Astrocyte (in vitro differentiated cells and primary cell): Measurements from ENCODE around the gene KRT39. TPM values are rescaled to one million over a fixed set of nuclear protein-coding genes. Genes with fewer than 3 reads are reported as not detected.

Experiments used
- DNase-seq: peaks from one replicate; pipeline ENCODE4 v3.0.0-alpha.2; 2010; ENCODE audit warnings: low read depth
- FAIRE-seq: peaks from 2 replicates; lab custom pipeline; 2011; peaks lifted over from hg19 to GRCh38; lab: Jason Lieb, UNC
- H2AFZ ChIP-seq: 2 replicates; pipeline ENCODE4 v1.6.0; 2012; ENCODE audit warnings: low read depth, low read length, inconsistent platforms
- H3K27ac ChIP-seq: 2 replicates; pipeline ENCODE4 v1.5.1; 2011; ENCODE audit warnings: low read depth, low read length, inconsistent platforms
- H3K27me3 ChIP-seq: 2 replicates; pipeline ENCODE4 v1.6.0; 2011; ENCODE audit warnings: low read length, inconsistent platforms; ENCODE audit not compliant: insufficient read depth
- H3K36me3 ChIP-seq: 2 replicates; pipeline ENCODE4 v1.5.1; 2011; ENCODE audit warnings: low read length, inconsistent platforms; ENCODE audit not compliant: insufficient read depth
- H3K4me1 ChIP-seq: 2 replicates; pipeline ENCODE4 v1.5.1; 2011; ENCODE audit warnings: low read length, inconsistent platforms; ENCODE audit not compliant: insufficient read depth
- H3K4me2 ChIP-seq: 2 replicates; pipeline ENCODE4 v1.6.0; 2012; ENCODE audit warnings: low read length, inconsistent platforms
- H3K4me3 ChIP-seq: 2 replicates; pipeline ENCODE4 v1.5.1; 2011; ENCODE audit warnings: low read depth, mild to moderate bottlenecking, low read length, inconsistent platforms; ENCODE audit not compliant: insufficient read depth
- H3K79me2 ChIP-seq: 2 replicates; pipeline ENCODE4 v1.6.0; 2012; ENCODE audit warnings: mild to moderate bottlenecking, low read length, inconsistent platforms; ENCODE audit not compliant: insufficient read depth
- H3K9ac ChIP-seq: 2 replicates; pipeline ENCODE4 v1.6.0; 2012; ENCODE audit warnings: mild to moderate bottlenecking, low read length, inconsistent platforms
- H3K9me3 ChIP-seq: 2 replicates; pipeline ENCODE4 v1.5.1; 2012; ENCODE audit warnings: low read depth, mild to moderate bottlenecking, low read length, inconsistent platforms; ENCODE audit not compliant: insufficient read depth
- H4K20me1 ChIP-seq: 2 replicates; pipeline ENCODE4 v1.6.0; 2012; ENCODE audit warnings: low read length, inconsistent platforms; ENCODE audit not compliant: insufficient read depth
- H3K27ac Mint-ChIP-seq: one replicate; pipeline ENCODE4 v1.8.0; 2021; ENCODE audit warnings: mild to moderate bottlenecking, mixed read lengths; ENCODE audit not compliant: unreplicated experiment
- H3K27me3 Mint-ChIP-seq: one replicate; pipeline ENCODE4 v1.8.0; 2021; ENCODE audit warnings: low read depth, mixed read lengths; ENCODE audit not compliant: unreplicated experiment
- H3K36me3 Mint-ChIP-seq: one replicate; pipeline ENCODE4 v1.8.0; 2021; ENCODE audit warnings: low read depth, mixed read lengths; ENCODE audit not compliant: unreplicated experiment
- H3K4me1 Mint-ChIP-seq: one replicate; pipeline ENCODE4 v1.8.0; 2021; ENCODE audit warnings: low read depth, mixed read lengths; ENCODE audit not compliant: unreplicated experiment
- H3K4me3 Mint-ChIP-seq: one replicate; pipeline ENCODE4 v1.8.0; 2021; ENCODE audit warnings: mild to moderate bottlenecking, moderate library complexity, mixed read lengths; ENCODE audit not compliant: unreplicated experiment
- H3K9me3 Mint-ChIP-seq: one replicate; pipeline ENCODE4 v1.8.0; 2021; ENCODE audit warnings: mild to moderate bottlenecking, mixed read lengths; ENCODE audit not compliant: unreplicated experiment
- EZH2 ChIP-seq: IDR thresholded peaks from 2 replicates; pipeline ENCODE4 v1.6.1; 2012; ENCODE audit warnings: mild to moderate bottlenecking, low read length, inconsistent platforms; ENCODE audit not compliant: insufficient read depth
- total RNA-seq: library from RNA; stranded (reverse); gene quantifications from 2 replicates; pipeline ENCODE4 v1.2.1, GENCODE V29; 2021
- TF ChIP-seq, protein P1 (sequence below): IDR thresholded peaks from 2 replicates; pipeline ENCODE4 v1.5.1; 2011; ENCODE audit warnings: low read depth, mild to moderate bottlenecking, inconsistent platforms, low read length, moderate library complexity; ENCODE audit not compliant: insufficient read depth

KRT39 gene
- total RNA-seq, 1 donor from 2014 or later: not detected

DNA sequence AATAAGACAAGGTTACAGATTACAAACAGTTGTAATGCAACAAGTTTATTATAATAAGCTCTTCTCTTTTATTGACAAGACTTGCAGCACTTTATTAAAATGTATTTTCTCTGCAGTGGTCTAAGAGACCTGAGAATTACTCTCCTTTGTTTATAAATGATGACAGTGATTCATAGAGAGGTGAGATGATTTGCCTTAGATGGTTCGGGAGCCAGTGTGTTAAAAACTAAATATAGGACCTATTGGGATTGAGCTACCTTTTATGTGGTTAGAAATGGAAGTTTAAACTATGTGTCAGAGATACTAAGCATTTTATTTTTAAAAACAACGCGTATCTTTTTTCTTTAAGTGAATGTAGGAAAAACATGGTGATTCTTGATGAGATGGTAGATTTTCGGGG is 30.1 kb upstream of the KRT39 start:
- peak; percentile 37 for DNase-seq
- H3K4me3 Mint-ChIP-seq: no peak overlapping the region
- no peaks in the 10 kb centered on the region for H3K79me2 ChIP-seq
- FAIRE-seq: no peak
- TF ChIP-seq EZH2: no peak
- TF ChIP-seq, protein P1, sequence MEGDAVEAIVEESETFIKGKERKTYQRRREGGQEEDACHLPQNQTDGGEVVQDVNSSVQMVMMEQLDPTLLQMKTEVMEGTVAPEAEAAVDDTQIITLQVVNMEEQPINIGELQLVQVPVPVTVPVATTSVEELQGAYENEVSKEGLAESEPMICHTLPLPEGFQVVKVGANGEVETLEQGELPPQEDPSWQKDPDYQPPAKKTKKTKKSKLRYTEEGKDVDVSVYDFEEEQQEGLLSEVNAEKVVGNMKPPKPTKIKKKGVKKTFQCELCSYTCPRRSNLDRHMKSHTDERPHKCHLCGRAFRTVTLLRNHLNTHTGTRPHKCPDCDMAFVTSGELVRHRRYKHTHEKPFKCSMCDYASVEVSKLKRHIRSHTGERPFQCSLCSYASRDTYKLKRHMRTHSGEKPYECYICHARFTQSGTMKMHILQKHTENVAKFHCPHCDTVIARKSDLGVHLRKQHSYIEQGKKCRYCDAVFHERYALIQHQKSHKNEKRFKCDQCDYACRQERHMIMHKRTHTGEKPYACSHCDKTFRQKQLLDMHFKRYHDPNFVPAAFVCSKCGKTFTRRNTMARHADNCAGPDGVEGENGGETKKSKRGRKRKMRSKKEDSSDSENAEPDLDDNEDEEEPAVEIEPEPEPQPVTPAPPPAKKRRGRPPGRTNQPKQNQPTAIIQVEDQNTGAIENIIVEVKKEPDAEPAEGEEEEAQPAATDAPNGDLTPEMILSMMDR: no peak
- no peaks in the 10 kb centered on the region for H3K27me3 ChIP-seq
- no peaks in the 10 kb centered on the region for H3K4me1 ChIP-seq
- no peaks in the 10 kb centered on the region for H3K36me3 Mint-ChIP-seq
- no peak overlapping the region for H3K27ac ChIP-seq
- no peaks in the 10 kb centered on the region for H3K27me3 Mint-ChIP-seq
- peaks cover 7% of the 10 kb centered on the region for H3K4me1 Mint-ChIP-seq
- peak overlapping the region; percentile 35 for H3K4me2 ChIP-seq
- no peaks in the 10 kb centered on the region for H3K9me3 ChIP-seq
- no peaks in the 10 kb centered on the region for H3K36me3 ChIP-seq
- no peak overlapping the region for H3K9ac ChIP-seq
- no peak overlapping the region for H2AFZ ChIP-seq
- H3K9me3 Mint-ChIP-seq: no peaks in the 10 kb centered on the region
- no peak overlapping the region for H3K27ac Mint-ChIP-seq
- H4K20me1 ChIP-seq: no peaks in the 10 kb centered on the region
- H3K4me3 ChIP-seq: no peak overlapping the region

DNA sequence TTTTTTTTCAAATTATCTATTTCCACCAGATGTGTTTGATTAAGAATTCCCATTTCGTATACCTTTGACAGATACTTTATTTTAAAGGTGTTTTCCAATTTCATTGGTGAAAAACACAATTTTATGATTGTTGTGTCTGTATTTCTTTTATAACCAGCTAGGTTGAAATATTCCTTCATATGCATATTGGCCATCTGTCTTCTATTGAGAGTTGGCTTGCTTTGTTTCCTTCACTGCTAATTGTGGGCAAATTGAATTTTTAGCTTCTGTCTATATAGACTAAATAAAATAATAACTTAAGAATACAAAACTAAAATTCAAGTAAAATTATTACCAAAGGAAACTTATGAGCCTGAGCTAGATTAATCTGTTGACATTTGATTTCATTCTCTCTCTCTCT is 28.4 kb upstream of the KRT39 start:
- H3K9me3 Mint-ChIP-seq: no peaks in the 10 kb centered on the region
- DNase-seq: no peak
- H3K4me3 ChIP-seq: no peak overlapping the region
- TF ChIP-seq, protein P1: no peak
- TF ChIP-seq EZH2: no peak
- H3K9ac ChIP-seq: no peak overlapping the region
- H3K4me2 ChIP-seq: no peak overlapping the region
- no peaks in the 10 kb centered on the region for H3K36me3 Mint-ChIP-seq
- no peak overlapping the region for H2AFZ ChIP-seq
- H3K27ac Mint-ChIP-seq: no peak overlapping the region
- no peaks in the 10 kb centered on the region for H3K27me3 ChIP-seq
- H3K27me3 Mint-ChIP-seq: no peaks in the 10 kb centered on the region
- H3K4me3 Mint-ChIP-seq: no peak overlapping the region
- H4K20me1 ChIP-seq: no peaks in the 10 kb centered on the region
- FAIRE-seq: no peak
- H3K27ac ChIP-seq: no peak overlapping the region
- H3K79me2 ChIP-seq: no peaks in the 10 kb centered on the region
- H3K4me1 ChIP-seq: no peaks in the 10 kb centered on the region
- H3K4me1 Mint-ChIP-seq: peaks cover 7% of the 10 kb centered on the region
- no peaks in the 10 kb centered on the region for H3K36me3 ChIP-seq
- no peaks in the 10 kb centered on the region for H3K9me3 ChIP-seq

DNA sequence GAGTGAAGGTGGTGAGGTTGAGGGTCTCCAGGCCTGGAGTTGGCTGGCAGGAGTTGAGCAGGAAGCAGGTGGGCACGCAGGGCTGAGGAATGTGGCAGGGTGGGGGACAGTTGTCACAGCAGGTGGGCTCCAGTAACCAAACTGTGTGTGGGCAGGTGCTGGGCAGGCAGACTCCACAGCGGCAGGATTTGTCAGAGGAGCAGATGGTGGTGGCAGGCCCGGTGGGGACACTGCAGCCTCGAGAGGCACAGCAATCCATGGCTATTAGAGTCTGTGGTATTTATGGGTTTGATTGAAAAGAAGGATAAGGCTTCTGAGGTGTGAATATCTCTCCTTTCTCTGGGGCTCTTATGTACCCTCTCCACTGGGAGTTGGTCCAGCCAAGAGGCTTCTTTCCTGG is 27.1 kb upstream of the KRT39 start, which contains the start of gene KRTAP3-3:
TSS of gene KRTAP3-3 (minus strand) at position 326 of the 400 bp plus-strand sequence. CDS start at position 259, 67 bp downstream.
- H3K9me3 Mint-ChIP-seq: no peaks in the 10 kb centered on the region
- Histone ChIP-seq H3K79me2 (no peaks in the 10 kb centered on the region), H3K27me3 (no peaks in the 10 kb centered on the region), H4K20me1 (no peaks in the 10 kb centered on the region), H3K4me2 (no peak within 1 kb of the TSS), H3K9me3 (no peaks in the 10 kb centered on the region), H2AFZ (no peak within 1 kb of the TSS), H3K4me3 (no peak within 1 kb of the TSS), H3K4me1 (no peaks in the 10 kb centered on the region), H3K36me3 (no peaks in the 10 kb centered on the region), H3K9ac (no peak within 1 kb of the TSS), H3K27ac (no peak within 1 kb of the TSS)
- DNase-seq: no peak
- H3K4me1 Mint-ChIP-seq: peaks cover 7% of the 10 kb centered on the region
- TF ChIP-seq, protein P1: no peak
- no peak for TF ChIP-seq EZH2
- no peak for FAIRE-seq
- no peaks in the 10 kb centered on the region for H3K36me3 Mint-ChIP-seq
- H3K27me3 Mint-ChIP-seq: no peaks in the 10 kb centered on the region
- no peak within 1 kb of the TSS for H3K4me3 Mint-ChIP-seq
- H3K27ac Mint-ChIP-seq: no peak within 1 kb of the TSS
